ENCODE measurements around the gene SPIRE2. TPM values are rescaled to one million over a fixed set of nuclear protein-coding genes. Genes with fewer than 3 reads are reported as not detected.
"Not testable (repeated sequence)": the region's sequence is repeated elsewhere in the genome, so short reads cannot be mapped to it uniquely, and the experiment has no call there.

The SPIRE2 gene, protein sequence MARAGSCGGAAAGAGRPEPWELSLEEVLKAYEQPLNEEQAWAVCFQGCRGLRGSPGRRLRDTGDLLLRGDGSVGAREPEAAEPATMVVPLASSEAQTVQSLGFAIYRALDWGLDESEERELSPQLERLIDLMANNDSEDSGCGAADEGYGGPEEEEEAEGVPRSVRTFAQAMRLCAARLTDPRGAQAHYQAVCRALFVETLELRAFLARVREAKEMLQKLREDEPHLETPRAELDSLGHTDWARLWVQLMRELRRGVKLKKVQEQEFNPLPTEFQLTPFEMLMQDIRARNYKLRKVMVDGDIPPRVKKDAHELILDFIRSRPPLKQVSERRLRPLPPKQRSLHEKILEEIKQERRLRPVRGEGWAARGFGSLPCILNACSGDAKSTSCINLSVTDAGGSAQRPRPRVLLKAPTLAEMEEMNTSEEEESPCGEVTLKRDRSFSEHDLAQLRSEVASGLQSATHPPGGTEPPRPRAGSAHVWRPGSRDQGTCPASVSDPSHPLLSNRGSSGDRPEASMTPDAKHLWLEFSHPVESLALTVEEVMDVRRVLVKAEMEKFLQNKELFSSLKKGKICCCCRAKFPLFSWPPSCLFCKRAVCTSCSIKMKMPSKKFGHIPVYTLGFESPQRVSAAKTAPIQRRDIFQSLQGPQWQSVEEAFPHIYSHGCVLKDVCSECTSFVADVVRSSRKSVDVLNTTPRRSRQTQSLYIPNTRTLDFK
- 3.5 and 3.9 TPM in 2 replicates for total RNA-seq

GRCh38 chr16:89828199-89828869 is at the start of gene SPIRE2:
TSS of gene SPIRE2 (plus strand) at chr16:89828475. CDS start at chr16:89828551, 76 bp downstream.
- peak within 1 kb of the TSS; percentile 64 for H3K4me3 ChIP-seq (ENCODE audit: low read depth, low read length)
- peak; percentile 78 for DNase-seq (ENCODE audit: low read depth)
- TF ChIP-seq CTCF (IDR thresholded peaks at IDR 0.05; ENCODE audit: insufficient read depth, low read depth, low read length) = no peak

- no peak for DNase-seq (ENCODE audit: low read depth)
- no peak for TF ChIP-seq CTCF (IDR thresholded peaks at IDR 0.05; ENCODE audit: insufficient read depth, low read depth, low read length)
- H3K4me3 ChIP-seq (ENCODE audit: low read depth, low read length) = no peak overlapping the region
These were observed 48.9 kb upstream of the SPIRE2 start for GRCh38 chr16:89779231-89779908.

- no peak for DNase-seq (ENCODE audit: low read depth)
- no peak for TF ChIP-seq CTCF (IDR thresholded peaks at IDR 0.05; ENCODE audit: insufficient read depth, low read depth, low read length)
- no peak overlapping the region for H3K4me3 ChIP-seq (ENCODE audit: low read depth, low read length)
These were observed 48.4 kb upstream of the SPIRE2 start for GRCh38 chr16:89779909-89780305.

DNA sequence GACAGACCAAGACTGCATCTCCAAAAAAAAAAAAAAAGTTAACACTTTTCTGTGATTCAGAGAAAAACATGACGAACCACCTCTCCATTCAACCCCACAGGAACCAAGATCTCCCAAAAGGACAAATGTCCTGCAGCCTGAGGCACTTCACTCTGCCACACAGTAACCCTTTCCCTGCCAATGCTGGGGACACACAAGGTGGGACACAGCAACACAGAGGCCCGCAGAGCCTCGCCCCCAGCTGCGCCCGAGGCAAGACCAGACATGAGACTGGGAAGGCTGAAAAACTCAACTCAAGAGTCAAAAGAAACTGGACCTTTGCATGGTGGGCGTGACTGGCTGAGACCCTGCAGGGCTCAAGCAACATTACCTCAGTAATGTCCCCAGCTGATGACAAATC is 45.8 kb upstream of the SPIRE2 start:
- TF ChIP-seq CTCF (IDR thresholded peaks at IDR 0.05; ENCODE audit: insufficient read depth, low read depth, low read length) = no peak
- no peak for DNase-seq (ENCODE audit: low read depth)

DNA sequence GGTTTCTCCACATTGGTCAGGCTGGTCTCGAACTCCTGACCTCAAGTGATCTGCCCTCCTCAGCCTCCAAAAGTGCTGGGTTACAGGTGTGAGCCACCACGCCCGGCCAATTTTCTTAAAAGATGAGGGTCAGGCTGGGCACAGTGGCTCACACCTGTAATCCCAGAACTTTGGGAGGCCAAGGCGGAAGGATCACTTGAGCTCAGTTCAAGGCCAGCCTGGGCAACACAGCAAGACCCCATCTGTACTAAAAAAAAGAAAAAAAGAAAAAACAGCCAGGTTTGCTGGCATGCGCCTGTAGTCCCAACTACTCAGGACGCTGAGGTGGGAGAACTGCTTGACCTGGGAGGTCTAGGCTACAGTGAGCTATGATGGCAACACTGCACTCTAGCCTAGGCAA is 44.3 kb upstream of the SPIRE2 start:
- not testable (repeated sequence) for DNase-seq (ENCODE audit: low read depth)

More for the DNA sequence above, 45.8 kb upstream of the SPIRE2 start:
- H3K4me3 ChIP-seq (ENCODE audit: low read depth, low read length) = no peak overlapping the region

DNA sequence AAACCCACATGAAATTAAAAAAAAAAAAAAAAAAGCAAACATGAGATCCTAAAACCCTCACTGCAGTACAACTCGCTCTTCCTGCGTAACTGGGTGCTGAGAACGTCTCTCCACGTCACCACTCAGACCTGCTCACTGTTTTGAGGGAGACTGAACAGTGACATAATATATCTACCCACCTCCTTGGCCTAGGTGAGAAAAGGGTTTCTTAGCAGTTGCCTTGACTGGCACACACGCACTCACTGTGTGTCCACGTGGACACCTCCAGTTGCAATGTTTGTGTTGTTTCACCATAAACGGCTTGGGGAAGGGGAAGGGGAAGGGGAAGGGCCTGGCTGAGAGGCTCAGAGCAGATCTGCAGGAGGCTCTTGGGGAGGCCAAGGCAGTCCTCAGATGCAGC is 43.9 kb upstream of the SPIRE2 start:
- DNase-seq (ENCODE audit: low read depth) = no peak
- no peak for TF ChIP-seq CTCF (IDR thresholded peaks at IDR 0.05; ENCODE audit: insufficient read depth, low read depth, low read length)
- no peak overlapping the region for H3K4me3 ChIP-seq (ENCODE audit: low read depth, low read length)

More for the DNA sequence above, 44.3 kb upstream of the SPIRE2 start:
- not testable (repeated sequence) for H3K4me3 ChIP-seq (ENCODE audit: low read depth, low read length)
